ENCODE results near the gene CTNNBL1.

DNA sequence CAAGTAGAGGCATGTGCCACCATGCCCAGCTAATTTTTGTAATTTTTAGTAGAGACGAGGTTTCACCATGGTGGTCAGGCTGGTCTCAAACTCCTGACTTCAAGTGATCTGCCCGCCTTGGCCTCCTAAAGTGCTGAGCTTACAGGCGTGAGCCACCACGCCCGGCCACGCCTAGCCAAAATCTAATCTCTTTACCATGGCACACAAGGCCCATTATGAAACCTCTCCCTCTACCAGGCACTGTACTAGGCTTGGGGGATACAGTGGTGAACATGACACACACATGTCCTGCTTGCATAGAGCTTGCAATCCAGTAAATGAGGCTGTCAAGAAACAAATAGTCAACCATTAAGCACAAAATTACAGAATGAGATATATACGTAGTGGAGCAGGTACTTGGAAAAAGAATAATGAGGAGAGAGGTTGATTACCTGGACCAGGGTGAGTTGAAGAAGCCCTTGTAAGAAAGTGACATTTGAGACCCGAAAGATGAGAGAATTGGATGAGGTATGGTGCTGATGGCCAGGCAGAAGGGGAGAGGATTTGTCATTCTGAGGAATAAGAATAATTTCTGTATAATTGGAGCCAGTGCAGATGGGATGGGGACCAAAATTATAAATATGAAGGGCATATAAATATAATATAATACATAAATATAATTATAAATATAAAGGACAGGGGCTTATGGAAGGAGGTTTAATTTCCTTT, 1.2 kb upstream of the CTNNBL1 start:
- TF ChIP-seq PAX5 (IDR thresholded peaks at IDR 0.05; ENCODE audit: insufficient read depth, low read length, severe bottlenecking) = no peak
- TF ChIP-seq POLR2A (IDR thresholded peaks at IDR 0.05; ENCODE audit: low read depth, low read length) = no peak
